ENCODE data around the gene ROPN1. TPM values are rescaled to one million over a fixed set of nuclear protein-coding genes. Genes with fewer than 3 reads are reported as not detected.

ROPN1 gene
- total and polyA plus RNA-seq, 2 of the 4 experiments (the other 2 are of a cell fraction), result 0.03 to 0.18 TPM

- Histone ChIP-seq H2AK5ac (ENCODE audit: low read depth, low read length) (no peak overlapping the region), H2AK9ac (replicated peaks; ENCODE audit: low read depth, low read length, poor library complexity) (no peak overlapping the region), H3K36me3 (ENCODE audit: control insufficient read depth, insufficient read depth, low read length) (peaks cover 25% of the 10 kb centered on the region), H4K8ac (ENCODE audit: low read depth in 2 of 2, low read length in 2 of 2) (no peak overlapping the region), H2BK20ac (ENCODE audit: low read depth, low read length) (no peak overlapping the region), H3K4me1 (ENCODE audit: control insufficient read depth, insufficient read depth, low read length) (peaks cover 4% of the 10 kb centered on the region; the same call in 1 of the 2 replicates), H3K4me3 (ENCODE audit: insufficient read depth, low read depth, low read length) (no peak overlapping the region), H4K20me1 (ENCODE audit: insufficient read depth, low read length) (no peaks in the 10 kb centered on the region), H3K27me3 (ENCODE audit: control insufficient read depth, insufficient read depth, low read length) (no peaks in the 10 kb centered on the region), H2BK5ac (ENCODE audit: low read depth, low read length, poor library complexity, severe bottlenecking) (no peak overlapping the region), H3K27ac (ENCODE audit: insufficient read depth, low read length) (no peak overlapping the region), H3K4me2 (ENCODE audit: low read depth, low read length) (no peak overlapping the region), H3K4ac (ENCODE audit: low read depth, low read length) (no peak overlapping the region), H2BK120ac (ENCODE audit: low read depth, low read length) (no peak overlapping the region), H2BK15ac (ENCODE audit: low read depth, low read length) (no peak overlapping the region), H3K18ac (ENCODE audit: low read depth, low read length) (no peak overlapping the region), H3K9ac (ENCODE audit: low read depth, low read length) (no peak overlapping the region), H3K9me3 (ENCODE audit: control insufficient read depth, insufficient read depth, low read length) (no peaks in the 10 kb centered on the region), H4K91ac (ENCODE audit: insufficient read depth, low read depth, low read length) (no peak overlapping the region), H3K56ac (ENCODE audit: extremely low read depth, insufficient read depth, low read length) (no peak overlapping the region), H3K23ac (ENCODE audit: low read depth, low read length) (no peak overlapping the region), H4K5ac (ENCODE audit: low read depth, low read length) (no peak overlapping the region), H3K9me1 (ENCODE audit: insufficient read depth, low read length) (peaks cover 7% of the 10 kb centered on the region; the same call in 1 of the 2 replicates), H2AFZ (replicated peaks; ENCODE audit: low read length, poor library complexity) (no peak overlapping the region), H3K14ac (replicated peaks; ENCODE audit: low read depth, low read length) (no peak overlapping the region), H3K79me1 (ENCODE audit: low read depth in 1 of 2, low read length in 2 of 2) (peaks cover 17 to 40% of the 10 kb centered on the region in 2 experiments)
- BruUV-seq (replicated peaks), result no TSS peak
- in situ Hi-C loops (cut with MboI; ENCODE audit: low sequenced_read_pairs) (no loop called here), dilution Hi-C loops (cut with HindIII; ENCODE audit: low sequenced_read_pairs, unreplicated experiment) (no loop called here), intact Hi-C loops (cut with micrococcal nuclease) (no loop called here)
- ChIA-PET CTCF (no interaction called here), POLR2A (ENCODE audit: unreplicated experiment) (no interaction called here)
- TF ChIP-seq ELK1 (IDR thresholded peaks at IDR 0.05; ENCODE audit: borderline replicate concordance, low read depth, low read length) (no peak), CTCF (conservative IDR thresholded peaks at IDR 0.05; ENCODE audit: low read depth, low read length) (no peak), BHLHE40 (IDR thresholded peaks at IDR 0.05; ENCODE audit: low read depth, low read length) (no peak), SMC3 (IDR thresholded peaks at IDR 0.05; ENCODE audit: low read depth, low read length) (no peak), MXI1 (IDR thresholded peaks at IDR 0.05; ENCODE audit: borderline replicate concordance, low read depth, low read length) (no peak), RAD21 (IDR thresholded peaks at IDR 0.05; ENCODE audit: low read length) (no peak), RCOR1 (IDR thresholded peaks at IDR 0.05; ENCODE audit: insufficient replicate concordance, low read length) (no peak), RFX5 (IDR thresholded peaks at IDR 0.05; ENCODE audit: low read depth, low read length) (no peak), FOS (IDR thresholded peaks at IDR 0.05; ENCODE audit: low read depth, low read length) (no peak), MAZ (IDR thresholded peaks at IDR 0.05; ENCODE audit: borderline replicate concordance, low read depth, low read length) (no peak), CEBPB (IDR thresholded peaks at IDR 0.05; ENCODE audit: low read depth, low read length) (no peak), CHD1 (IDR thresholded peaks at IDR 0.05; ENCODE audit: low read depth, low read length) (no peak), USF2 (IDR thresholded peaks at IDR 0.05; ENCODE audit: low read depth, low read length) (no peak), NFE2L2 (IDR thresholded peaks at IDR 0.05; ENCODE audit: low read depth, low read length) (no peak), MAFK (IDR thresholded peaks at IDR 0.05; ENCODE audit: low read depth, low read length) (no peak), POLR2A (IDR thresholded peaks at IDR 0.05; ENCODE audit: low read depth, low read length) (no peak)
- ATAC-seq (ENCODE audit: low read depth), result no peak
- WGBS, 2 experiments (ENCODE audit: extremely low coverage in 2 of 2, insufficient read length in 1 of 2), result 100% methylated on average over 3 of the region's 4 CpGs; no CpG with 5 or more reads in 1 of the 2 experiments
- no peak for DNase-seq
Measured at GRCh38 chr3:123953735-123954134, 38.2 kb downstream of the ROPN1 start.

Data from IMR-90 (cell line).